Activated B cell treated with CpG ODN at 0.5 μM for 24 hours (primary cell): ENCODE results near the gene HIVEP1. TPM values are rescaled to one million over a fixed set of nuclear protein-coding genes. Genes with fewer than 3 reads are reported as not detected.

Source experiments
- ATAC-seq: fragments of 200-7000 bp; cut with Tn5 transposase; one replicate; pipeline ENCODE4 v1.10.0; 2021; ENCODE audit warnings: low read depth, mild to moderate bottlenecking, moderate library complexity
- CTCF ChIA-PET: fragments of 350-600 bp; sonication (Branson Sonifier 250); formaldehyde crosslinking; loops from one replicate; lab custom pipeline; 2021; ENCODE audit warnings: antibody characterized with exemption; lab: Charles Lee
- POLR2A ChIA-PET: fragments of 350-600 bp; sonication (Branson Sonifier 250); formaldehyde crosslinking; loops from one replicate; lab custom pipeline; 2021; ENCODE audit warnings: antibody characterized with exemption; lab: Charles Lee
- DNase-seq: peaks from one replicate; pipeline ENCODE4 v3.0.0; 2022
- H3K27ac Mint-ChIP-seq: one replicate; pipeline ENCODE4 v1.8.0; 2020; ENCODE audit warnings: mixed read lengths
- H3K27me3 Mint-ChIP-seq: one replicate; pipeline ENCODE4 v1.8.0; 2021; ENCODE audit warnings: mixed read lengths
- H3K36me3 Mint-ChIP-seq: one replicate; pipeline ENCODE4 v1.8.0; 2021; ENCODE audit warnings: low read depth, mixed read lengths
- H3K4me1 Mint-ChIP-seq: one replicate; pipeline ENCODE4 v1.8.0; 2021; ENCODE audit warnings: mixed read lengths
- H3K4me3 Mint-ChIP-seq: one replicate; pipeline ENCODE4 v1.8.0; 2020; ENCODE audit warnings: mild to moderate bottlenecking, mixed read lengths
- H3K9me3 Mint-ChIP-seq: one replicate; pipeline ENCODE4 v1.8.0; 2020; ENCODE audit warnings: mixed read lengths
- intact Hi-C: fragments of 100-400 bp; cut with micrococcal nuclease; formaldehyde crosslinking; loops from one replicate; pipeline ENCODE4 v1.15.1; 2024
- total RNA-seq: library from RNA; stranded (reverse); gene quantifications from 2 replicates; pipeline ENCODE4 v1.2.3, GENCODE V29; 2022
- TF ChIP-seq, protein P1 (sequence below): fragments of 200-600 bp; IDR thresholded peaks from one replicate; pipeline ENCODE4 v1.8.0; 2022; ENCODE audit warnings: antibody characterized with exemption, mild to moderate bottlenecking

Gene HIVEP1
- total RNA-seq, 1 donor from 2014 or later: 91.0 TPM

- Mint-ChIP-seq H3K4me1 (peaks cover 10% of the 10 kb centered on the region), H3K36me3 (peaks cover 50% of the 10 kb centered on the region), H3K27ac (no peak overlapping the region), H3K27me3 (no peaks in the 10 kb centered on the region), H3K9me3 (no peaks in the 10 kb centered on the region), H3K4me3 (no peak overlapping the region)
- ChIA-PET CTCF (no interaction called here), POLR2A (no interaction called here)
- no peak for DNase-seq
- intact Hi-C loops: no loop called here
- TF ChIP-seq, protein P1, sequence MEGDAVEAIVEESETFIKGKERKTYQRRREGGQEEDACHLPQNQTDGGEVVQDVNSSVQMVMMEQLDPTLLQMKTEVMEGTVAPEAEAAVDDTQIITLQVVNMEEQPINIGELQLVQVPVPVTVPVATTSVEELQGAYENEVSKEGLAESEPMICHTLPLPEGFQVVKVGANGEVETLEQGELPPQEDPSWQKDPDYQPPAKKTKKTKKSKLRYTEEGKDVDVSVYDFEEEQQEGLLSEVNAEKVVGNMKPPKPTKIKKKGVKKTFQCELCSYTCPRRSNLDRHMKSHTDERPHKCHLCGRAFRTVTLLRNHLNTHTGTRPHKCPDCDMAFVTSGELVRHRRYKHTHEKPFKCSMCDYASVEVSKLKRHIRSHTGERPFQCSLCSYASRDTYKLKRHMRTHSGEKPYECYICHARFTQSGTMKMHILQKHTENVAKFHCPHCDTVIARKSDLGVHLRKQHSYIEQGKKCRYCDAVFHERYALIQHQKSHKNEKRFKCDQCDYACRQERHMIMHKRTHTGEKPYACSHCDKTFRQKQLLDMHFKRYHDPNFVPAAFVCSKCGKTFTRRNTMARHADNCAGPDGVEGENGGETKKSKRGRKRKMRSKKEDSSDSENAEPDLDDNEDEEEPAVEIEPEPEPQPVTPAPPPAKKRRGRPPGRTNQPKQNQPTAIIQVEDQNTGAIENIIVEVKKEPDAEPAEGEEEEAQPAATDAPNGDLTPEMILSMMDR: no peak
- no peak for ATAC-seq
Measured at GRCh38 chr6:12147557-12148316, 135.6 kb downstream of the HIVEP1 start.

GRCh38 chr6:12148317-12148801 lies 136.2 kb downstream of the HIVEP1 start:
- Mint-ChIP-seq H3K4me3 (no peak overlapping the region), H3K9me3 (no peaks in the 10 kb centered on the region), H3K27me3 (no peaks in the 10 kb centered on the region), H3K27ac (peak overlapping the region; percentile 25), H3K4me1 (peaks cover 10% of the 10 kb centered on the region), H3K36me3 (peaks cover 46% of the 10 kb centered on the region)
- intact Hi-C loops: no loop called here
- TF ChIP-seq, protein P1: no peak
- DNase-seq: no peak
- POLR2A ChIA-PET: interaction anchor here (0.6 kb wide), 1 partner anchor 128 kb away, joined by 4 read pairs; no protein-coding TSS in a partner anchor
- ATAC-seq: no peak
- CTCF ChIA-PET: no interaction called here

DNA sequence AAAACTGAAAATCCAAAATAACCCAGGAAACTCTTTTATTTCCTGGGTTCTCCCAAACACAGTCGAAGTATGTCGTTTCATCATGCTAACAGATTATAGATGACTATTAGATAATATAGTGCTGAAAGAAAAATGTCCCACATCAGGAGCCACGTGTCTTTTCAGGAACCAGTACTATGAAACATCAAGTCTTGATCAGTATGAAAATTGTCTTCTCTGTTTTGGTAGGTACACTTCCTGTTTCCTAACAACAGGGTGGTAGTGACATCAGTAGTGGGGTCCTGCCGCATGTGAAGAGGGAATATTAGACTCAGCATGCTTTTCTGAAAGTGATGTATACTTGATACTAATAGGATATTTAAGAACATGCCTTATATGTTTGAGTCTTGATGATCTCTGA lies 136.7 kb downstream of the HIVEP1 start:
- H3K9me3 Mint-ChIP-seq: no peaks in the 10 kb centered on the region
- no peaks in the 10 kb centered on the region for H3K27me3 Mint-ChIP-seq
- peak overlapping the region; percentile 25 for H3K27ac Mint-ChIP-seq
- ChIA-PET POLR2A (interaction anchor here (0.6 kb wide), 1 partner anchor 128 kb away, joined by 4 read pairs; no protein-coding TSS in a partner anchor), CTCF (no interaction called here)
- intact Hi-C loops: no loop called here
- H3K4me3 Mint-ChIP-seq: no peak overlapping the region
- H3K4me1 Mint-ChIP-seq: peaks cover 10% of the 10 kb centered on the region
- TF ChIP-seq, protein P1: no peak
- H3K36me3 Mint-ChIP-seq: peaks cover 43% of the 10 kb centered on the region
- ATAC-seq (peak; percentile 47), DNase-seq (no peak)

- intact Hi-C loops: loop anchor here (1.0 to 5.0 kb wide), 3 partner anchors 84 to 455 kb away; no protein-coding TSS in a partner anchor
- no peak overlapping the region for H3K4me3 Mint-ChIP-seq
- peaks cover 10% of the 10 kb centered on the region for H3K4me1 Mint-ChIP-seq
Measured at GRCh38 chr6:12149944-12150510, 137.9 kb downstream of the HIVEP1 start.

More at GRCh38 chr6:12149944-12150510, 137.9 kb downstream of the HIVEP1 start:
- POLR2A ChIA-PET: no interaction called here
- TF ChIP-seq, protein P1: no peak
- H3K36me3 Mint-ChIP-seq: peaks cover 43% of the 10 kb centered on the region
- no peaks in the 10 kb centered on the region for H3K27me3 Mint-ChIP-seq
- DNase-seq: no peak
- no peak overlapping the region for H3K27ac Mint-ChIP-seq
- CTCF ChIA-PET: no interaction called here
- no peak for ATAC-seq
- H3K9me3 Mint-ChIP-seq: no peaks in the 10 kb centered on the region
